Measurements from ENCODE around the gene QARS1. TPM values are rescaled to one million over a fixed set of nuclear protein-coding genes. Genes with fewer than 3 reads are reported as not detected.

Gene QARS1
- total and polyA plus RNA-seq, 2 of the 13 experiments (the other 11 are each of a cell fraction or from before 2014, with no cell fraction given) = 307 to 327 TPM

GRCh38 chr3:49120438-49121131, 16.0 kb upstream of the QARS1 start, which contains the start of gene USP19 (continued):
- TF ChIP-seq ZBTB42 (CRISPR knock-in tag; IDR thresholded peaks at IDR 0.05) (peak; percentile 73), ZSCAN29 (CRISPR knock-in tag; conservative IDR thresholded peaks at IDR 0.05) (no peak), TEAD2 (CRISPR knock-in tag; IDR thresholded peaks at IDR 0.05) (no peak), ZBED4 (CRISPR knock-in tag; IDR thresholded peaks at IDR 0.05; ENCODE audit: borderline replicate concordance) (peak; percentile 96), ZKSCAN1 (IDR thresholded peaks at IDR 0.05; ENCODE audit: low read length) (no peak), ZNF460 (CRISPR knock-in tag; IDR thresholded peaks at IDR 0.05; ENCODE audit: borderline replicate concordance) (no peak), PTBP1 (IDR thresholded peaks at IDR 0.05; ENCODE audit: low read depth, low read length, poor library complexity, severe bottlenecking) (no peak), ZNF138 (CRISPR knock-in tag; IDR thresholded peaks at IDR 0.05; ENCODE audit: low read depth) (no peak), ZNF333 (CRISPR knock-in tag; IDR thresholded peaks at IDR 0.05; ENCODE audit: borderline replicate concordance) (0 out of 2 replicates have a peak, but pooled peaks have one; percentile 17), ZFY (CRISPR knock-in tag; IDR thresholded peaks at IDR 0.05) (peak; percentile 96), POLR2G (IDR thresholded peaks at IDR 0.05; ENCODE audit: low read depth, low read length) (peak; percentile 94), NFIC (IDR thresholded peaks at IDR 0.05; ENCODE audit: low read length) (no peak), PRDM4 (CRISPR knock-in tag; IDR thresholded peaks at IDR 0.05; ENCODE audit: borderline replicate concordance) (0 out of 2 replicates have a peak, but pooled peaks have one; percentile 49), IRF2 (CRISPR knock-in tag; IDR thresholded peaks at IDR 0.05) (peak; percentile 88; the same call in 1 of the 2 replicates)
- TF ChIP-seq, protein P1, sequence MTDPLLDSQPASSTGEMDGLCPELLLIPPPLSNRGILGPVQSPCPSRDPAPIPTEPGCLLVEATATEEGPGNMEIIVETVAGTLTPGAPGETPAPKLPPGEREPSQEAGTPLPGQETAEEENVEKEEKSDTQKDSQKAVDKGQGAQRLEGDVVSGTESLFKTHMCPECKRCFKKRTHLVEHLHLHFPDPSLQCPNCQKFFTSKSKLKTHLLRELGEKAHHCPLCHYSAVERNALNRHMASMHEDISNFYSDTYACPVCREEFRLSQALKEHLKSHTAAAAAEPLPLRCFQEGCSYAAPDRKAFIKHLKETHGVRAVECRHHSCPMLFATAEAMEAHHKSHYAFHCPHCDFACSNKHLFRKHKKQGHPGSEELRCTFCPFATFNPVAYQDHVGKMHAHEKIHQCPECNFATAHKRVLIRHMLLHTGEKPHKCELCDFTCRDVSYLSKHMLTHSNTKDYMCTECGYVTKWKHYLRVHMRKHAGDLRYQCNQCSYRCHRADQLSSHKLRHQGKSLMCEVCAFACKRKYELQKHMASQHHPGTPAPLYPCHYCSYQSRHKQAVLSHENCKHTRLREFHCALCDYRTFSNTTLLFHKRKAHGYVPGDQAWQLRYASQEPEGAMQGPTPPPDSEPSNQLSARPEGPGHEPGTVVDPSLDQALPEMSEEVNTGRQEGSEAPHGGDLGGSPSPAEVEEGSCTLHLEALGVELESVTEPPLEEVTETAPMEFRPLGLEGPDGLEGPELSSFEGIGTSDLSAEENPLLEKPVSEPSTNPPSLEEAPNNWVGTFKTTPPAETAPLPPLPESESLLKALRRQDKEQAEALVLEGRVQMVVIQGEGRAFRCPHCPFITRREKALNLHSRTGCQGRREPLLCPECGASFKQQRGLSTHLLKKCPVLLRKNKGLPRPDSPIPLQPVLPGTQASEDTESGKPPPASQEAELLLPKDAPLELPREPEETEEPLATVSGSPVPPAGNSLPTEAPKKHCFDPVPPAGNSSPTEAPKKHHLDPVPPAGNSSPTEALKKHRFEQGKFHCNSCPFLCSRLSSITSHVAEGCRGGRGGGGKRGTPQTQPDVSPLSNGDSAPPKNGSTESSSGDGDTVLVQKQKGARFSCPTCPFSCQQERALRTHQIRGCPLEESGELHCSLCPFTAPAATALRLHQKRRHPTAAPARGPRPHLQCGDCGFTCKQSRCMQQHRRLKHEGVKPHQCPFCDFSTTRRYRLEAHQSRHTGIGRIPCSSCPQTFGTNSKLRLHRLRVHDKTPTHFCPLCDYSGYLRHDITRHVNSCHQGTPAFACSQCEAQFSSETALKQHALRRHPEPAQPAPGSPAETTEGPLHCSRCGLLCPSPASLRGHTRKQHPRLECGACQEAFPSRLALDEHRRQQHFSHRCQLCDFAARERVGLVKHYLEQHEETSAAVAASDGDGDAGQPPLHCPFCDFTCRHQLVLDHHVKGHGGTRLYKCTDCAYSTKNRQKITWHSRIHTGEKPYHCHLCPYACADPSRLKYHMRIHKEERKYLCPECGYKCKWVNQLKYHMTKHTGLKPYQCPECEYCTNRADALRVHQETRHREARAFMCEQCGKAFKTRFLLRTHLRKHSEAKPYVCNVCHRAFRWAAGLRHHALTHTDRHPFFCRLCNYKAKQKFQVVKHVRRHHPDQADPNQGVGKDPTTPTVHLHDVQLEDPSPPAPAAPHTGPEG (CRISPR knock-in tag; IDR thresholded peaks at IDR 0.05) = 0 out of 2 replicates have a peak, but pooled peaks have one; percentile 53
- TF ChIP-seq, protein P2, sequence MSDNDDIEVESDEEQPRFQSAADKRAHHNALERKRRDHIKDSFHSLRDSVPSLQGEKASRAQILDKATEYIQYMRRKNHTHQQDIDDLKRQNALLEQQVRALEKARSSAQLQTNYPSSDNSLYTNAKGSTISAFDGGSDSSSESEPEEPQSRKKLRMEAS (IDR thresholded peaks at IDR 0.05) = peak; percentile 53
